Uterus (tissue), 4 donors: ENCODE data around the gene CNTNAP4. TPM values are rescaled to one million over a fixed set of nuclear protein-coding genes. Genes with fewer than 3 reads are reported as not detected.

Experiments used
- DNase-seq, 2 donors: peaks; one replicate each; pipeline ENCODE4 v3.0.0-alpha.2; 2019 to 2020
- H3K27ac ChIP-seq, 2 donors: fragments of 200-600 bp; sonication (generic); 1 replicate in 1 of 2; 2 replicates in 1 of 2; pipeline ENCODE4 v1.5.1; 2016 to 2018
- H3K27me3 ChIP-seq, 2 donors: fragments of 200-600 bp; sonication (generic); one replicate each; pipeline ENCODE4 v1.5.1; 2018 to 2019; ENCODE audit warnings: control low read depth in 1 of 2
- H3K36me3 ChIP-seq, 2 donors: fragments of 200-600 bp; sonication (generic); one replicate each; pipeline ENCODE4 v1.5.1; 2019; ENCODE audit warnings: control low read depth in 1 of 2
- H3K4me1 ChIP-seq, 2 donors: fragments of 200-600 bp; sonication (generic); one replicate each; pipeline ENCODE4 v1.5.1; 2018 to 2019; ENCODE audit warnings: control low read depth in 1 of 2
- H3K4me3 ChIP-seq, 2 donors: fragments of 200-600 bp; sonication (generic); 1 replicate in 1 of 2; 2 replicates in 1 of 2; pipeline ENCODE4 v1.5.1; 2018 to 2019; ENCODE audit warnings: mild to moderate bottlenecking in 1 of 2
- H3K9me3 ChIP-seq, 2 donors: fragments of 200-600 bp; sonication (generic); one replicate each; pipeline ENCODE4 v1.5.1; 2019; ENCODE audit warnings: control low read depth in 1 of 2
- CTCF ChIP-seq, 4 experiments: fragments of 200-600 bp in 2 of 4; fragments of 450-650 bp in 2 of 4; sonication (generic) in 2 of 4; IDR thresholded peaks; one replicate each; pipeline ENCODE4 v1.5.1; 2016 to 2019; ENCODE audit warnings: antibody characterized with exemption in 4 of 4, mild to moderate bottlenecking in 2 of 4, moderate library complexity in 1 of 4
- POLR2A ChIP-seq, 2 donors: fragments of 450-650 bp; IDR thresholded peaks; one replicate each; pipeline ENCODE4 v1.6.1; 2016; ENCODE audit warnings: antibody characterized with exemption in 2 of 2, mild to moderate bottlenecking in 1 of 2, moderate library complexity in 1 of 2
- intact Hi-C: fragments of 100-400 bp; cut with DNase I; formaldehyde crosslinking; loops from one replicate; pipeline ENCODE4 v1.15.1; 2023; ENCODE audit warnings: low total_unique reads
- total RNA-seq, 4 donors: library from RNA; depleted of rRNA in 3 of 4; stranded (reverse); fragments of >200 nt in 3 of 4; gene quantifications; one replicate each; pipeline versions ENCODE4 v1.1.0 to v1.2.4, GENCODE V29; 2014 to 2023
- donor health status: DM: yes; HTN: yes; CAD: no.

The CNTNAP4 gene
- total RNA-seq, 4 donors from 2014 or later: 20.3 TPM; not detected in 3

- Histone ChIP-seq H3K9me3 (no peaks in the 10 kb centered on the region), H3K36me3 (no peaks in the 10 kb centered on the region), H3K4me3 (no peak overlapping the region), H3K27ac (no peak overlapping the region), H3K27me3 (no peaks in the 10 kb centered on the region), H3K4me1 (no peaks in the 10 kb centered on the region)
- no peak for DNase-seq
- intact Hi-C loops: no loop called here
- TF ChIP-seq CTCF (IDR thresholded peaks at IDR 0.05): no peak
- no peak for TF ChIP-seq POLR2A (IDR thresholded peaks at IDR 0.05)
These were observed 178.1 kb downstream of the CNTNAP4 start for GRCh38 chr16:76455257-76455656.

GRCh38 chr16:76456016-76456415 lies 178.8 kb downstream of the CNTNAP4 start:
- TF ChIP-seq POLR2A (IDR thresholded peaks at IDR 0.05) (no peak), CTCF (IDR thresholded peaks at IDR 0.05) (no peak)
- DNase-seq: no peak
- intact Hi-C loops: no loop called here
- no peak overlapping the region for H3K27ac ChIP-seq
- no peak overlapping the region for H3K4me3 ChIP-seq
- no peaks in the 10 kb centered on the region for H3K4me1 ChIP-seq
- no peaks in the 10 kb centered on the region for H3K9me3 ChIP-seq
- no peaks in the 10 kb centered on the region for H3K36me3 ChIP-seq
- no peaks in the 10 kb centered on the region for H3K27me3 ChIP-seq

GRCh38 chr16:76459111-76459510 lies 181.9 kb downstream of the CNTNAP4 start:
- Histone ChIP-seq H3K4me3 (no peak overlapping the region), H3K27me3 (no peaks in the 10 kb centered on the region), H3K27ac (no peak overlapping the region), H3K4me1 (no peaks in the 10 kb centered on the region), H3K36me3 (no peaks in the 10 kb centered on the region), H3K9me3 (no peaks in the 10 kb centered on the region)
- intact Hi-C loops: no loop called here
- no peak for DNase-seq
- TF ChIP-seq CTCF (IDR thresholded peaks at IDR 0.05) (no peak), POLR2A (IDR thresholded peaks at IDR 0.05) (no peak)

GRCh38 chr16:76461836-76462235 lies 184.6 kb downstream of the CNTNAP4 start:
- DNase-seq: no peak
- H3K4me1 ChIP-seq: no peaks in the 10 kb centered on the region
- no peak for TF ChIP-seq CTCF (IDR thresholded peaks at IDR 0.05)
- no peak for TF ChIP-seq POLR2A (IDR thresholded peaks at IDR 0.05)
- no peaks in the 10 kb centered on the region for H3K27me3 ChIP-seq
- H3K27ac ChIP-seq: no peak overlapping the region
- intact Hi-C loops: no loop called here
- no peaks in the 10 kb centered on the region for H3K9me3 ChIP-seq
- H3K36me3 ChIP-seq: no peaks in the 10 kb centered on the region
- H3K4me3 ChIP-seq: no peak overlapping the region

- Histone ChIP-seq H3K27ac (no peak overlapping the region), H3K36me3 (no peaks in the 10 kb centered on the region), H3K4me1 (no peaks in the 10 kb centered on the region), H3K27me3 (no peaks in the 10 kb centered on the region), H3K9me3 (no peaks in the 10 kb centered on the region), H3K4me3 (no peak overlapping the region)
- no peak for DNase-seq
- no peak for TF ChIP-seq POLR2A (IDR thresholded peaks at IDR 0.05)
- no peak for TF ChIP-seq CTCF (IDR thresholded peaks at IDR 0.05)
- intact Hi-C loops: no loop called here
These were observed 187.9 kb downstream of the CNTNAP4 start for GRCh38 chr16:76464955-76465620.
